Activated CD4-positive, alpha-beta T cell treated with anti-CD3 and anti-CD28 coated beads, Interleukin-10, Interleukin-2, amounts not matched to agents 100 ng/mL and 50 ng/mL, durations not matched to agents 16 hours and 8 hours (primary cell): ENCODE measurements around the gene TOPBP1.
A peak's percentile ranks its signal among the peaks of the same experiment; 100 is the strongest.
"Not testable (repeated sequence)": the region's sequence is repeated elsewhere in the genome, so short reads cannot be mapped to it uniquely, and the experiment has no call there.

ENCODE experiments used
- DNase-seq: peaks from one replicate; pipeline ENCODE4 v3.0.0-alpha.2; 2020

TOPBP1 gene

GRCh38 chr3:133661454-133662277 lies at the start of gene TOPBP1:
Gene TOPBP1, minus strand, starts transcription at chr3:133661941. Its CDS starts 814 bp downstream, at chr3:133661127.
- DNase-seq, result peak; percentile 93

DNA sequence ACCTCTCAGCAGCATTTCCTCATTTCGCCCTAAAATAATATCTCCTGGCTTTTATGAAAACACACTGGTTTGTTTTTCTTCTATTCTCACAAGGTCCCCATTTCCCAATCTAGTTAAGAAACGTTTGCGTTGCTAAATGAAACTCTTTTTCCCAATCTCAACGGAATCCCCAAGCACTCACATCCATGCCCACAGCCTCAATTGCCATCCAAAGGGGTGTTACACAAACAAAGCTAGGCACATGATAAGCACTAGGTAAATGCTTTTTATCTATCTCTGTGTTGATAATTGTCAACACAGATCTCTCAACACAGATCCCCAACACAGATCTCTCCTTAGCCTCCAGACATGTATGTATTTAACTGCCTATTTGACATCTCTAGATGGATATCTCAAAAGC lies 49.3 kb upstream of the TOPBP1 start:
- DNase-seq, result no peak

DNA sequence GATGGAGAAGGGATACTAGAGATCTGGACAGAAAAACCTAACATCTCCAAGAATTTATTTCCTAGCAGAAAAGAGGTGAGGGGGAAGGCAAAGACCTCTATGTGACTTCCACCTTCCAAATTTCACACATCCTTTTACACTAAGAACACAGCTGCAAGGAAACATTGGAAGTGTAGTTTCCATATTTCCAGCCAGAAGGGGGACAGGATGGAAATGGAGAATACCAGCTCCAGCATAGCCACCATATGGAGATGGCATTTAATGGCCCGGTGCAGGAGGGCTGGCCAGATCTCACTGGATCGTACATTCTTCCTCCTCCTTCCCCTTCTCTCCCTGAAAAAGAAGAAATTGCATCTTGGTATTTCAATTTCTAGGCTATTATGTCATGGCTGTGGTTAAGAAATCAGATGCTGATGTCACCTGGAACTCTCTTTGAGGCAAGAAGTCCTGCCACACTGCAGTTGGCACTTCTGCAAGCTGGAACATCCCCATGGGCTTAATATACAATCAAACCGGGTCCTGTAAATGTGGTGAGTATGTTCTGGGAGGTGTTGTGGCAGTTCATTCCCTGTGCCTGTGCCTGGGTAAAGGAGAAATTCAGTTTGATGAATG lies 47.5 kb upstream of the TOPBP1 start:
- no peak for DNase-seq

DNA sequence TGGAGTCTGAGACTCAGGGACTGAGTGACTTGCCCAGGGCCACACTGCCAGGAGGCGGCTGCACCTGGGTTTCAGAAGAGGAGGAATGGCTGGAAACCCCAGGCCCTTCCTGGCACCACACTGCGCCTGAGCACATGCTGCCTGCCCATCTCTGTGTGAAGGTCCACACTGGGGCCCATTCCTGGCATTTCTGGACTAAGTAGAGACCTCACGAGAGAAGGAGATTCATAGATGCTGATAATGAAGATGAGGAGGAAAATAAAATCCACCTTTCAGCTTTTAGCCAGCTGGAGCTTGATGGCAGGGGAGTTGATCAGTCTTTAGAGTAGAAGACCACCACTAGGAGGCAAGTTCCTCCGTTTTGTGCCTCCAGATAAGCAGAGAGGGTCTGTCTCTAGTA lies 44.3 kb upstream of the TOPBP1 start:
- DNase-seq, result no peak

DNA sequence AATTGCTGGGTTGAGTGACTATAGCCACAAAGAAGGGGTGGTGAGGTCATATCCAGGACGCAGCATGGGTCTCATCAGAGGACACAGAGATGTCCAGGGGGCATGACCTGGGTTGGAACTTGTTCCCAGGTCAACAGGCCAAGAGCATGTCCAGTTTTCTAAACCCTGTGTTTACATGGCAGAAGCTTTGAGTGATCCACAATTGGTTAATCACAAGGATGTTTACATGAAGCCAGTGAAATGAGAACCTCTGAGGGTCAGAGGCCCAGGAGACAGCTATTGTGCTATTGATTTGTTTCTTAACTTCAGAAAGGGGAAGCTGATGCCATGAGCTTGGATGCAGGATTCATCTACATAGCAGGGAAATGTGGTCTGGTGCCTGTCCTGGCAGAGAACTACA lies 42.2 kb upstream of the TOPBP1 start:
- no peak for DNase-seq

DNA sequence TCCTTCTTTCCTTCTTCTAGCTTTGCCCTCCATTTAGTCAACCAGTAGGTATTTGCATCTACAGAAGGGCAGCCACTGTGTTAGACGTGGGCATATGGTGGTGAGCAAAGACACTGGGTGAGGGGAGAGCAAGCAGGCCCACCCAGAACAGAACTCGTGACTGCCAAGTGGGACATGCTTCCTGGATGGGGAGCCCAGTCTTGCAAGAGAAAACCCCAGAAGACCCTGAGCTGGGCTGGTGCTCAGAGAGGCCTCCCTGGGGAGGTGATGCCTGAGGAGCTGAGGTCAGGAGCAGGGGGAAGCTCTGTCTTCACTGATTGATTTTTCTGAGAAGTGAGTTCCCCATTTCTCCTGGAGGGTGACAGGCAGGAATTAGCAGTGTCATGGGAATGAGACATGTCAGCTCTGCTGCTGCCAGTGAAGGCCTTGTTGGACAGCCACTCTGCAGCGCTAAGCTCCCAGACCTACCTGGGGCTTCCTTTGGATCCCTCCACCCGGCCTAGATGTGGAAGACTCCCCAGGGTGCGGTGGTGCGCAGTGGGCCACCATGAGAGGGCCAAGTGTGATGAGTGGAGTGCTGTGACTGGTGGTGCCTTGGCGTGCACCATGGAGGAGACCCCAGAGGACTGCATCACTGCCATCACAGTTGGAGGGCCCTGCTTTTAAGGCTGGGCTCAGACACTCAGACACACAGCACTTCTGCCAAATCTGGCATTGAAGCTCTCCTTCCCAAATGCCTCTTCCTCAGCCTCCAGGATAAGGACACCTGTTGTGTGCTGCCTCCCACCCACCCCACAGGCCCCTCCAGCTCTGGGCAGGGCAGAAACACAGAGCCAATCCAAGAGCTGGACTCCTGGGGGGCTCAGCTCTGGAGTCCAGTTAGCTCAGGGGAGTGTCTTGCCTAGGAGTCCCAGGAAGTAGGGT lies 40.0 kb upstream of the TOPBP1 start:
- DNase-seq, result no peak

- no peak for DNase-seq
These were observed 38.6 kb upstream of the TOPBP1 start for GRCh38 chr3:133700351-133700750.

- DNase-seq, result no peak
These were observed 38.2 kb upstream of the TOPBP1 start for GRCh38 chr3:133699903-133700302.

DNA sequence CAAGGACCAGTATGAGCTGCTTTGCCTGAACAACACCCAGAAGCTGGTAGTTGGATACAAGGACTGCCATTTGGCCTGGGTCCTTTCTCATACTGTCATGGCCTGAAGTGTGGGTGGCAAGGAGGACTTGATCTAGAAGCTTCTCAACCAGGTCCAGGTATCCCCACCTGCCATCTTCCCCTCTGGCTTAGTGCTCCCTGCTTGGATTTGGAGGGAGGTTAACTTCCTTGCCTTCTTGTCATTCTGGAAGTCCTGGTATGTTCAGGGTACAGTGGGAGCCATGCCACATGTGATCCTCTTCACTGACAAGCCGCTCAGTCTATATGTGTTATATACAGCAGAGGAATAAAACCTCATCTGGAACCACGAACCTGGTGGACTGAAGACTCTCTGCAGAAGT lies 37.7 kb upstream of the TOPBP1 start:
- DNase-seq, result no peak

- no peak for DNase-seq
These were observed 36.2 kb upstream of the TOPBP1 start for GRCh38 chr3:133697960-133698359.

DNA sequence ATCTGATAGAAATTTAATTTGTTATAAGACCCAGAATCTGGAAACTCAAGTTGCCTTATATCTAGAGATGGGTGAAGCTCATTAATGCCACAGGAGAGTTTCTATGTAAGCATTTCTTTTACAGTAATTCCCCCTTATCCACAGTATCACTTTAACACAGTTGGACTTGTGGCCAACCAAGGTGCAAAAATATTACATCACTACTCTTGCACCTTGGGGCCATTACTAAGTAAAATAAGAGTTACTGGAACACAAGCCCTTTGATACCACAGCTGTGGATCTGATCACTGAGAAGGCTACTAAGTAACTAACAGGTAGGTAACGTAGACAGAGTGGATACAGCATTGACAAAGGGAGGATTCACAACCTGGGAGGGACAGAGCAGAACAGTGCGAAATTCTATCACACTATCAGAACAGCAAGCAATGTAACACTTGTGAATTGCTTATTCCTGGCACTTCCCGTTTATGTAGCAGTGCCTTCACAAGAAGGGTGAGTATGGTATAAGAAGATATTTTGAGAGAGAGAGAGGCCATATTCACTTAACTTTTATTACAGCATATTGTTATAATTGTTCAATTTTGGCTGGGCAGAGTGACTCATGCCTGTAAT lies 33.9 kb upstream of the TOPBP1 start:
- DNase-seq, result no peak

DNA sequence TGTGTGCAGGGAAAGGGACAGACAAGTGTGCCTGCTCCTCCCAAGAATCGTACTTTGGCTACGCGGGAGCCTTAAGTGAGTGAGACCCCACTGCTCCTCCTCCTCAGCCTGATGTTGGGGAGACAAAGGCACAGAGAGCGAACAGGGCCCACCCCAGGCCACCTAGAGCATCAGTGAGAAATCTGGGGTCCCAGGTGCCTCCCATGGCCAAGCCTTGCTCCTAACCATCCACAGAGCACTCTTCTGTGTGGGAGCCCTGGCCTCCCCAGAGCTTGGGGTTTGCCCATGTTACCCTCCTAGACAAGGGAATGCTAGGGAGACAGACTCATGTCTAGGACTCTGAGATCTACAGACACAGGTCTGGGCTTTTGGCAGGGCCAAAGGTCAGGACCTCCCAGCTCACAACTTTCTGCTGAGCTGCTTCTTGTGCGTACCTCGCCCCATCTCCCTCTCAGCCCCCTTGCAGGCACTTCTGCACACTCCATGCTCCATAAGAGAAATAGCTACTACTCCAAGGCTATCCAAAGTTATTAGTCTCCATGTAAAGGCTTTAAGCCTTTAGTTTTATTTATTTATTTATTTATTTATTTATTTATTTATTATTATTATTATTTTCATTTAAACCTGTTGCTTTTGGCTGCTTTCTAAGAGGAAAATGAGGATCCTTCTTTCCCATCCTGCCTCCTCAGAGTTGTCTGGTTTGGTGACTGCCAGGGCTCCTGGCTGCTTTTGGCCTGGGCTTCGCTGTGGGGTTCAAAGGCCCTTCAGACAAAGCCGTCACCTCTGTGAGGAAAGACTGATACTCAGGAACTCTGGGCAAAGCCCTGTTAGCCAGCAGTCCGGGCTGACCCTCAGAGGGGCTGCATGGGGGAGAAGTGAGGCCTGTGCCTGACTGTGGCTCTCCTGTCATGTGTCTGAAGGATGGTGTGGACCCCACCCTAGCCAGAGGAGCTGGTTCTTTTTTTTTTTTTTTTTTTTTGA lies 32.8 kb upstream of the TOPBP1 start:
- no peak for DNase-seq

DNA sequence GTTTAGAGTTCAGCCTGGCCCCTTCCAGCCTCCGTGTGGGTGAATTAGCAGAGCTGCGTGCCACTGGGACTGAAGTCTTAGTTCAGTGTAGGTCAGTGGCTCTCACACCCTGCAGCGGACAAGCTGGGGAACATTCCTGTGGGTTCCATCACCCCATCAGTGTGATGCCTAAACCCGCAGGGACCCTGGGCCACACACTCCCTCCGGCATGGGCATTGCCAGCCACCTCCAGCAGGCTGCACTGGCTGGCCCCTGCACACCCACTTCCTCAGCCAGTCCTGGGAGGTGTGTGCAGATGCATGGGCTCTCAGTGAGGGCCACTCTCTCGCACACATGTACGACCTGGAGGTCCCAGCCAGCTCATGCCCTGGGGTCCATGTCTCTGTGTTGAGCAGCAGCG lies 32.1 kb upstream of the TOPBP1 start:
- DNase-seq, result no peak

DNA sequence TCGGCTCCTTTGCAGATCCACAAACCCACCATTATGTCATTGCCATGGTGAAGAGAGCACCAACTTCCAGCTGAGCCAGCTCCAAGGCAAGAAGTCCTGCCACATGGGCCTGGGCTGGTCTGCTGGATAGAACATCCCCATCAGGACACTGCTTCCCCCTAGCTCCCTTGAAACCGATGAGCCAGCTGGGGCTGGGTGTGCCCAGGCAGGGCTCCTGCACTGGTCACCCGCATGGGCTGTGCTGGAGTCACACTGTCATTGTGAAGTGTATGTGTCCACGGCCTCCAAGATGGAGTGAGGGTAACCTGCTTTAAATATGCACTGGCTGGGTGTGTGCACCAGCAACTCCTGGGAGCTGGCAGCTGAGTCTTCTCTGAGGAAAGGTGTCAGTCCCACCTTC lies 31.0 kb upstream of the TOPBP1 start:
- no peak for DNase-seq

DNA sequence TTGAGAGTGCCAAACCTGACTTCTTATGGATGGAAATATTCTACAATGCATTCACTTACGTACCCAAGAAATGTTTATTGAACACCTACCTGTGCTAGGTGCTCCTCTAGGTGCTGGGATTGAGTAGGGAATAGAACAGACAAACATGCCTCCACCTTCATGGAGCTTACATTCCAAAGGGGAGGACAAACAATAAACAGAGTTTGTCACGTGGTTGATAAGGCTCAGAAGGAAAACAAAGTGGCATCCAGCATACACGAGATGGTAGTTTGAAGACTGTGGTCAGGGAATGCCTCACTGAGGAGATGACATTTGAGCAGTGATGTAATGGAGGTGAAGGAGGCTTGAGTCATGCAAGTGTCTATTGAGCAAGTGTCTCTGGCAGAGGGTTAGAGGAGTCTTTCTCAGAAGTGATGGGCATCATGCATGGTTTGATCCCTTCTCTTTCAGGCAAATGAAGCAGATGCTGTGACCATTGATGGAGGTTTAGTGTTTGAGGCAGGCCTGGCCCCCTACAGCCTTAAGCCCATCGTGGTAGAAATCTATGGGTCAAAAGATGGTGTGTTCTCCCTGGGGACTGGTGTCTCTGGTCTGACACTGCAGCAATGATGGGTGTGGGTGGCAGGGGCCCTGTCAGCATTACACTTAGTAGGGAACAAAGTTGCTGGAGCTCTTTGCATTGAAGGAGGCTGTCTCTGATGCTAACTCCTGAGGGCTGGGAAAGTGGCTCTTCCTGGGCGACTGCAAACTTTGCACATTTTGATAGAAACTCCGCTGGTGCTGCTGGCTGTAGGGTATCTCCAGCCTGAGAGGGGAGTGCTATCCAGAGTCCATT lies 29.7 kb upstream of the TOPBP1 start:
- DNase-seq, result no peak

DNA sequence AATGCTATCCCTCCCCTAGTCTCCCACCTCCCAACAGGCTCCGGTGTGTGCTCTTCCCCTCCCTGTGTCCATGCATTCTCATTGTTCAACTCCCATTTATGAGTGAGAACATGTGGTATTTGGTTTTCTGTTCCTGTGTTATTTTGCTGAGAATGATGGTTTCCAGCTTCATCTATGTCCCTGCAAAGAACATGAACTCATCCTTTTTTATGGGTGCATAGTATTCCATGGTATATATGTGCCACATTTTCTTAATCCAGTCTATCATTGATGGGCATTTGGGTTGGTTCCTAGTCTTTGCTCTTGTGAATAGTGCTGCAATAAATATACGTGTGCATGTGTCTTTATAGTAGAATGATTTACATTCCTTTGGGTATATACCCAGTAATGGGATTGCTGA lies 16.3 kb upstream of the TOPBP1 start:
- DNase-seq, result not testable (repeated sequence)

DNA sequence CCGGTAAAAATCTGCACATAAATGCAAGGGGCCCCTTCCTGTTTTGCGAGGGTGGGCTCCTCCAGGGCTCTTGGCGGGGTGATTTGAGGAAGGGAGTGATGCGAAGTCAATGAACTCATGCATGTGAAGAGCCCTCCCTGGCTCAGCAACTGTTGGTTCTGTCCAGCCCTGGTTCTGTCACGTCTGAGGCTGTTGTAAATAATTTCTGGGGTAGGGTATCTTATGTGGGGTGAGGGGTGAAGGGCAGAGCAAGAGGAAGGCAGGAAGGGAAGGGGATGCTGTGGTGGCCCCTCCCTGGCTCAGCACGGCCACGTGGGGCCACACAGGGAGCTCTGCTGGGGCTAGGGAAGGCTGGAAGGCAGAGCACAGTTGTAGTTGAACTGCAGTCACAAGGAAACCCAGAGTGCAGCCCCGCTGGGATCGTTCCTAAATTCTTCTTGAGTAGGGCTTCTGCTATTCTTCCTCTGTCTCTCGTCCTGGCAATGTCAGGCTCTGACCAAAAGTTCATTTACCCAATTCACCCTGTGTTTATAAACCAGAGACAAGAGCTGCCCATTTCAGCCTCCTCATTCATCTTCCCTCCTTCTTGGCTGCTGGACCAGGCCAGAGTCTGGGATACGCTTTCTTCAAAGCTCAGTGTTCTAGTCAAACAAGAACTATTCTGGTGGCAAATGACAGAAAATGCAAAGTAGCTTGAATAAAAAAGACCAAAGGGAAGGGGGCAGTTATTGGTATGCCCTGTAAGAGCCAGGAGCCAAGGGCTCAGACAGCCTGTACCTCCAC lies 14.8 kb upstream of the TOPBP1 start:
- no peak for DNase-seq

GRCh38 chr3:133675631-133676335 lies 14.0 kb upstream of the TOPBP1 start:
- no peak for DNase-seq

DNA sequence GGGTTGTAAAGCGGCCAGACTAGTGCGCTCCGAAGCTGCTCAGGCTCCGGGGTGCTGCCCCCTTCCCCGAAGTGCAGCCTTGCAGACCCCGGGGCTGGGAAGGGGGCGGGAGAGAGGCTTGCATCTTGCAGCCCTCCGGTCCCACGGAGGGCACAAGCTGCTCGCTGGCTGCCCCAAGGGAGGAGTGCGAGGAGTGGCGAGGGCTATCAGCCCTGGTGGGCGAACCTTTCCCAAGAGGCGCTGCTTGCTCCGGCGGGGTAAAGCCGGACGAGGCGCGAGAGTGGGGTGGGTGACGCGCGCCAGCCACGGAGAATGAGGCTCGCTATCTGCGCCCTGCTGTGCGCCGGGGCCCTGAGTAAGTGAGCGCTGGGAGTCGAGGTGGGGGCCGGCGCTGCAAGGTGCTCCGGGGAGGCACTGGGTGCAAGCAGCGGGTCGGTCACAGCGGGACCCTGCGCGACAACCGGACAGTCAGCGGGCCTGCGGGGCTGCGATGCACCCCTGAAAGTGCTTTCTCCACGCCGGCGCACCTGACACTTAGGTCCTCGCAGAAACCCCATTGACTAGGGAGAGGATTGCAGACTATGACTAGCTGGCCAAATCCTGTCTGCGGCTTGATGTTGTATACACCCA lies 12.7 kb upstream of the TOPBP1 start:
- no peak for DNase-seq
